Pancreas (tissue), 10 donors: ENCODE data around the gene OR51B4. TPM values are rescaled to one million over a fixed set of nuclear protein-coding genes. Genes with fewer than 3 reads are reported as not detected.
"Not testable (repeated sequence)": the region's sequence is repeated elsewhere in the genome, so short reads cannot be mapped to it uniquely, and the experiment has no call there.

ENCODE experiments used
- ATAC-seq, 4 donors: fragments of 200-7000 bp; cut with Tn5 transposase; one replicate each; pipeline versions ENCODE4 v1.8.0 to v1.9.1; 2020; ENCODE audit warnings: mild to moderate bottlenecking in 4 of 4, moderate library complexity in 4 of 4
- DNase-seq, 6 donors: peaks; one replicate each; pipeline ENCODE4 v3.0.0-alpha.2; 2020
- FAIRE-seq: peaks from 2 replicates; lab custom pipeline; 2012; peaks lifted over from hg19 to GRCh38; lab: Jason Lieb, UNC
- H3K27ac ChIP-seq, 4 donors: fragments of 200-600 bp; sonication (generic); 1 replicate in 3 of 4; 2 replicates in 1 of 4; pipeline versions ENCODE4 v1.5.0 to v1.8.0; 2020
- H3K27me3 ChIP-seq, 4 donors: fragments of 200-600 bp; one replicate each; pipeline ENCODE4 v1.8.0; 2021
- H3K36me3 ChIP-seq, 3 donors: fragments of 200-600 bp; sonication (generic) in 1 of 3; one replicate each; pipeline versions ENCODE4 v1.5.0 to v1.8.0; 2020 to 2021
- H3K4me1 ChIP-seq, 3 donors: fragments of 200-600 bp; one replicate each; pipeline ENCODE4 v1.8.0; 2021
- H3K4me3 ChIP-seq, 4 donors: fragments of 200-600 bp; sonication (generic) in 2 of 4; one replicate each; pipeline versions ENCODE4 v1.5.0 to v1.8.0; 2020 to 2021
- H3K9me3 ChIP-seq, 4 donors: fragments of 200-600 bp; one replicate each; pipeline ENCODE4 v1.8.0; 2021
- WGBS, 2 donors: extraction: QIAGEN DNeasy Blood & Tissue Kit; methylation state at CpG; one replicate each; pipeline ENCODE4 v1.1.7; 2013; 5-methylcytosine and 5-hydroxymethylcytosine counted together
- intact Hi-C, 3 donors: fragments of 100-400 bp; cut with DNase I; formaldehyde crosslinking; loops; one replicate each; pipeline versions ENCODE4 v1.11.1 to v1.14.2; 2022
- polyA plus RNA-seq, 2 donors: library from polyadenylated mRNA; stranded (reverse); fragments of 200-250 nt; gene quantifications; one replicate each; pipeline ENCODE4 v1.2.3, GENCODE V29; 2013
- total RNA-seq, 6 donors: library from RNA; stranded (reverse); fragmentation: NEBNext Ultra II Directional in 4 of 6; extraction: Animal tissue kit (Norgen Biotek cat#: 25700) in 4 of 6; gene quantifications; one replicate each; pipeline versions ENCODE4 v1.2.1 to v1.2.4, GENCODE V29; 2021 to 2023
- TF ChIP-seq, protein P1 (sequence below), 4 donors: fragments of 200-600 bp; sonication (generic) in 3 of 4; IDR thresholded peaks; one replicate each; pipeline versions ENCODE4 v1.5.0 to v1.8.0; 2021; ENCODE audit warnings: antibody characterized with exemption in 4 of 4
- donor health status: healthy with polysubstance abuse.
- donor health status: DM: no; HTN: no; CAD: no; lungs with moderate emphysema.
- donor health status: DM: no; HTN: no; CAD: no.
- donor health status: control.
- donor health status: control.
- donor health status: Bipolar disorder and iron deficiency.
- donor health status: DM: yes; HTN: yes; CAD: no.
- donor health status: DM: no; HTN: no; CAD: no.
- donor health status: DM: no; HTN: no; CAD: no.
- donor health status: DM: yes; HTN: yes; CAD: no.

OR51B4 gene
- total and polyA plus RNA-seq, 8 donors: not detected

DNA sequence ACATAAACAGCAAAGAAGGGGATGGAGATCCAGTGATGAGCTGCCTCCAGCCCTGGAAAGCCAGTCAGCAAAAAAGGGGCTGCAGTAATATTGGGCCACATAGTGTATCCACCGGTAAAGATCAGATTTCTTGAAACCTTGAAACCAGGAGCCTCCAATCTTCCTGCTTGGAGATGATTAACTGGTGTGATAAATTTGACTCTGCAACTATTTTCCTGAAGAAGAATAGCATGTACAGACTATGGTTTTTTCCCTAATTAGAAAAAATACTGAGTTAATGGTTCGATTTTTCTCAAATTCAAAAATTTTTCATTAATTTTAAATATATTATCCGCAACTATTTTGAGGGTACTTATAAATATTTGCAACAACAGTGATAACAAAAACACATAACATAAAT is 22.5 kb upstream of the OR51B4 start, which contains the start of gene OR51B2:
TSS of gene OR51B2 (minus strand) at position 101 of the 400 bp plus-strand sequence. CDS start at position 101, 0 bp downstream.
- H3K27ac ChIP-seq: no peak within 1 kb of the TSS
- WGBS, 2 donors: 51 to 59% methylated on average over 3 of the region's 3 CpGs
- no peak within 1 kb of the TSS for H3K4me3 ChIP-seq
- intact Hi-C loops: no loop called here
- no peaks in the 10 kb centered on the region for H3K9me3 ChIP-seq
- ATAC-seq: no peak
- H3K27me3 ChIP-seq: peaks cover 0 to 2% (median 0%) of the 10 kb centered on the region in 4 donors
- no peak for DNase-seq
- H3K4me1 ChIP-seq: no peaks in the 10 kb centered on the region
- TF ChIP-seq, protein P1, sequence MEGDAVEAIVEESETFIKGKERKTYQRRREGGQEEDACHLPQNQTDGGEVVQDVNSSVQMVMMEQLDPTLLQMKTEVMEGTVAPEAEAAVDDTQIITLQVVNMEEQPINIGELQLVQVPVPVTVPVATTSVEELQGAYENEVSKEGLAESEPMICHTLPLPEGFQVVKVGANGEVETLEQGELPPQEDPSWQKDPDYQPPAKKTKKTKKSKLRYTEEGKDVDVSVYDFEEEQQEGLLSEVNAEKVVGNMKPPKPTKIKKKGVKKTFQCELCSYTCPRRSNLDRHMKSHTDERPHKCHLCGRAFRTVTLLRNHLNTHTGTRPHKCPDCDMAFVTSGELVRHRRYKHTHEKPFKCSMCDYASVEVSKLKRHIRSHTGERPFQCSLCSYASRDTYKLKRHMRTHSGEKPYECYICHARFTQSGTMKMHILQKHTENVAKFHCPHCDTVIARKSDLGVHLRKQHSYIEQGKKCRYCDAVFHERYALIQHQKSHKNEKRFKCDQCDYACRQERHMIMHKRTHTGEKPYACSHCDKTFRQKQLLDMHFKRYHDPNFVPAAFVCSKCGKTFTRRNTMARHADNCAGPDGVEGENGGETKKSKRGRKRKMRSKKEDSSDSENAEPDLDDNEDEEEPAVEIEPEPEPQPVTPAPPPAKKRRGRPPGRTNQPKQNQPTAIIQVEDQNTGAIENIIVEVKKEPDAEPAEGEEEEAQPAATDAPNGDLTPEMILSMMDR (IDR thresholded peaks at IDR 0.05): no peak
- H3K36me3 ChIP-seq: no peaks in the 10 kb centered on the region
- FAIRE-seq: no peak

DNA sequence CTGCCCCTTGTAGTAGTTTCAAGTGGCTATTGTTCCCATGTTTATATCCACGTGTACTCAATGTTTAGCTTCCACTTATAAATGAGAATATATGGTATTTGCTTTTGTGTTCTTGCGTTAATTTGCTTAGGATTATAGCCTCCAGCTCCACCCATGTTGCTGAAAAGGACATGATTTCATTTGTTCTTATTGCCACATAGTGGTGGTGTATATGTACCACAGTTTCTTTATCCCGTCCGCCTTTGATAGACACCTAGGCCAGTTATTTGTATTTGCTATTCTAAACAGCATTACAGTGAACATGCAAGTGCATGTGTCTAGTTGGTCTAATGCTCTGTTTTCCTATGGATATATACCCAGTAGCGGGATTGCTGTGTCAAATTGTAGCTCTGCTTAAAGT is 15.5 kb upstream of the OR51B4 start:
- FAIRE-seq: no peak
- H3K9me3 ChIP-seq: no peaks in the 10 kb centered on the region
- no peak overlapping the region for H3K4me3 ChIP-seq
- intact Hi-C loops: no loop called here
- no peaks in the 10 kb centered on the region for H3K4me1 ChIP-seq
- WGBS, 2 donors: 55 to 67% methylated on average over 5 of the region's 5 CpGs
- TF ChIP-seq, protein P1 (IDR thresholded peaks at IDR 0.05): no peak
- no peak for DNase-seq
- no peak for ATAC-seq
- no peak overlapping the region for H3K27ac ChIP-seq
- H3K27me3 ChIP-seq: peaks cover 0 to 7% (median 0%) of the 10 kb centered on the region in 4 donors
- H3K36me3 ChIP-seq: no peaks in the 10 kb centered on the region

DNA sequence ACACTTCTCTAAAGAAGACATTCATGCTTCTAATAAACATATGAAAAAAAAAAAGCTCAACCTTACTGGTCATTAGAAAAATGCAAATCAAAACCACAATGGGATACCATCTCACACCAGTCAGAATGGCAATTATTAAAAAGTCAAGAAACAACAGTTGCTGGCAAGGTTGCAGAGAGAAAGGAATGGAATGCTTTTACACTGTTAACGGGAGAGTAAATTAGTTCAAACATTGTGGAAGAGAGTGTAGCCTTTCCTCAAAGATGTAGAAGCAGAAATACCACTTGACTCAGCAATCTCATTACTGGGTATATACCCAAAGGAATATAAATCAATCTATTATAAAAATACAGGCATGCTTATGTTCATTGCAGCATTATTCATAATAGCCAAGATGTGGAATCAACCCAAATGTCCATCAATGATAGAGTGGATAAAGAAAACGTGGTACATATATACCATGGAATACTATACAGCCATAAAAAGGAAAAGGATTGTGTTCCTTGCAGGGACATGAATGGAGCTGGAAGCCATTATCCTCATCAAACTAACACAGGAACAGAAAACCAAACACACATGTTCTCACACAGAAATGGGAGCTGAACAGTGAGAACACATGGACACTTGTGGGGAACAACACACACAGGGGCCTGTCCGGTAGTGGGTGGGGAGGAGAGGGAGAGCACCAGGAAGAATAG is 11.7 kb upstream of the OR51B4 start:
- DNase-seq, H3K27ac ChIP-seq, ATAC-seq, H3K4me1 ChIP-seq, FAIRE-seq, H3K27me3 ChIP-seq, intact Hi-C loops, H3K36me3 ChIP-seq, H3K4me3 ChIP-seq, H3K9me3 ChIP-seq: not testable (repeated sequence)
- WGBS, 2 donors: 56 to 68% methylated on average over 3 of the region's 3 CpGs

DNA sequence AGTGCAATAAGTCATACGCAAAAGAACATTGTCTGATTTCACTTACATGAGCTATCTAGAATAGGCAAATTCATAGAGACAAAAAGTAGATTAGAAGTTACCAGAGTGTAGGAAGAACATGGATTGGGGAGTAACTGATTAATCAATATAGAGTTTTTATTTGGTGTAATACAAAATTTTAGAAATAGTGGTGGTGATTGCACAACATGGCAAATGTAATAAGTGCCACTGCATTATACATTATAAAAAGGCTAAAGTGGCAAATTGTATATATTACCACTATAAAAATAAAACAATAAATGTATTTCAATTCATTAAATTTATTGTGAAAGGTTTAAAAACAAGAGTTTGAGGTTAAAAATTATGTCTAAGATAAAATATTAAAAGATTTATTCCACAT is 8.7 kb upstream of the OR51B4 start:
- no peak for FAIRE-seq
- Histone ChIP-seq H3K4me3 (no peak overlapping the region), H3K27ac (no peak overlapping the region), H3K27me3 (no peaks in the 10 kb centered on the region), H3K4me1 (no peaks in the 10 kb centered on the region), H3K36me3 (no peaks in the 10 kb centered on the region), H3K9me3 (no peaks in the 10 kb centered on the region)
- ATAC-seq: no peak
- TF ChIP-seq, protein P1 (IDR thresholded peaks at IDR 0.05): no peak
- WGBS, 2 donors: 89 to 96% methylated on average over 1 of the region's 1 CpG
- intact Hi-C loops: no loop called here
- no peak for DNase-seq

DNA sequence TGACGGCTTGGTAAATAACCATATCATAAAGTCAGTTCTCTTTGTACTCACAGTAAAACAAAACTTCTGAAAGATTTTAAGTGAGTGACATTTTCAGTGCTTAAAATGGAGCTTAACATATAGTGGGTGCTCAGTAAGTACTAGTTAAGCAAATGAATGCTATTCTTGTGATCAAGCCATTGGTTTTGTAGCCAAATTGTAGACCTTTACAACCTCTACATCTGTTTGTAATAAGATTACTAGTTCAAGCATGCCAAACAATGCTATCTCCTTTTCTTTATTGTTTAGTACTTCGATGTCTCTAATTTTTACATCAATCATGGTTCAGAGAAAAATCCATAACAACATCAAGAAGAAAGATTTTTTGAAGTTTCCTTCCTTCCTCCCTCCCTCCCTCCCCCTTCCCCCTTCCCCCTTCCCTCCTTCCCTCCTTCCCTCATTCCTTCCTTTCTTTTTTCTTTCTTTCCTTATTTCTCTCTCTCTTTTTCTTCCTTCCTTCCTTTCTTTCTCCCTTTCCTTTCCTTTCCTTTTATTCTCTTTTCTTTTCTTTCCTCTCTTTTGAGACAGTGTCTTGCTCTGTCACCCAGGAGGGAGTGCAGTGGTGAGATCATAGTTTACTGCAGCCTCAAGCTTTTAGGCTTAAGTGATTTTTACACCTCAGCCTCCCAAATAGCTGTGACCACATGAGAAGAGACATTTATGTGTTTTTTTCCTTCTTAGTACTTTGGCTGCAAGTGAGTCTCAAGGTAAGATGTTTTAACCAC is 5.7 kb upstream of the OR51B4 start:
- intact Hi-C loops: no loop called here
- DNase-seq (no peak), ATAC-seq (no peak), FAIRE-seq (no peak)
- H3K36me3 ChIP-seq: no peaks in the 10 kb centered on the region
- no peaks in the 10 kb centered on the region for H3K9me3 ChIP-seq
- 48 to 57% methylated on average over 2 of the region's 2 CpGs for WGBS, 2 donors
- no peaks in the 10 kb centered on the region for H3K27me3 ChIP-seq
- no peak overlapping the region for H3K4me3 ChIP-seq
- no peak overlapping the region for H3K27ac ChIP-seq
- TF ChIP-seq, protein P1 (IDR thresholded peaks at IDR 0.05): no peak
- no peaks in the 10 kb centered on the region for H3K4me1 ChIP-seq
